Astrocyte of the cerebellum (primary cell): ENCODE data around the gene SAE1.
"Not testable (repeated sequence)": the region's sequence is repeated elsewhere in the genome, so short reads cannot be mapped to it uniquely, and the experiment has no call there.

Experiments used
- DNase-seq: peaks from one replicate; pipeline ENCODE4 v3.0.0-alpha.2; 2011; ENCODE audit warnings: low read depth
- H3K4me3 ChIP-seq: 2 replicates; pipeline ENCODE4 v1.5.1; 2011; ENCODE audit warnings: mild to moderate bottlenecking, low read depth, low read length, moderate library complexity
- CTCF ChIP-seq: IDR thresholded peaks from 2 replicates; pipeline ENCODE4 v1.5.1; 2012; ENCODE audit warnings: low read length, low read depth, moderate library complexity, mild to moderate bottlenecking; ENCODE audit errors: missing control alignments
- in situ Hi-C: cut with HindIII; loops from 2 replicates; pipeline ENCODE4 v1.10.0; 2017; ENCODE audit warnings: low sequenced_read_pairs

The SAE1 gene

GRCh38 chr19:47240996-47241918 lies 110.6 kb downstream of the SAE1 start:
- DNase-seq = no peak
- in situ Hi-C loops = no loop called here
- H3K4me3 ChIP-seq = no peak overlapping the region
- TF ChIP-seq CTCF = no peak

DNA sequence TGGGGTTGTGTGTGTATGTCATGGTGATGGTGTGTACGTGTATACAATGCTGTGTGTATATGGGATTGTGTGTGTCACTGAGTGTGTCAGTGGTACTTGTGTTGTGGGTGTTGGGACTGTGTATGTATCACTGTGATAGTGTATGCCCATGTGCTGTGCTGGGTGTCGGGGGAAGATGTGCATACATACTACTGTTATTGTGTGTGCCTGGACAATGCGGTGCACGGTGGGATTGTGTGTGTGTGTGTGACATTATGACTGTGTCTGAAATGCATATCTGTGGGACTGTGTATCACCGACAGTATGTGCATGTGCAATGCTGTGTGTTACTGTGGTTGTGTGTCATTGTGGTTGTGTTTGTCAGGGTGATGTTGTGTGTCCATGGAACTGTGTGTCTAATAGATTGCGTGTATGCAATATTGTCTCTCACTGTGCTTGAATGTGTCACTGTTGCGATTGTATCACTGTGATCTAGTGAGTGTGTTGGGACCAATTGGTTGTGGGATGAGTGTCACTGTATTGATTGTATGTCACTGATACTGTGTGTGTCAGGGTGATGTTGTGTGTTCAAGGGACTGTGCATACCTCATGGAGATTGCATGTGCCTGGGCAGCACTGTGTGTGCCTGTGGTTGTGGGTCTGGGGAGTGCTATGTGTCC lies 111.4 kb downstream of the SAE1 start:
- H3K4me3 ChIP-seq = no peak overlapping the region
- in situ Hi-C loops = no loop called here
- no peak for TF ChIP-seq CTCF
- DNase-seq = no peak

DNA sequence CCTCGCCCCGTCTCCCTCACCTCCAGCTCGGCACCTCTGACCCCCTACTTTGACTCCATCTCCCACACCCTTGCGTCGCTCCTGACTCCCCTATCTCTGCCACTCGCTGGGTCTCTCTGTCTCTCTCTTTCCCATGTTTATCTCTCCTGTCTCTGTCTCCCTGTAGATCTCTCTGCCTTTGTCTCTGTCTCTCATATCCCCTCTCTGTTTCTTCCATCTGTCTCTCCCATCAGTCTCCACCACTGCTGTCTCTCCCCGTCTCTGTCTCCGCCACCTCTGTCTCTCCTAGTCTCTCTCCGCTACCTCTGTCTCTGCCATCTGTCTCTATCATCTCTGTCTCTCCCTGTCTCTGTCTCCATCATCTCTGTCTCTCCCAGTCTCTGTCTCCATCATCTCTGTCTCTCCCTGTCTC lies 112.7 kb downstream of the SAE1 start:
- H3K4me3 ChIP-seq = peak overlapping the region; percentile 33
- TF ChIP-seq CTCF = no peak
- in situ Hi-C loops = no loop called here

DNA sequence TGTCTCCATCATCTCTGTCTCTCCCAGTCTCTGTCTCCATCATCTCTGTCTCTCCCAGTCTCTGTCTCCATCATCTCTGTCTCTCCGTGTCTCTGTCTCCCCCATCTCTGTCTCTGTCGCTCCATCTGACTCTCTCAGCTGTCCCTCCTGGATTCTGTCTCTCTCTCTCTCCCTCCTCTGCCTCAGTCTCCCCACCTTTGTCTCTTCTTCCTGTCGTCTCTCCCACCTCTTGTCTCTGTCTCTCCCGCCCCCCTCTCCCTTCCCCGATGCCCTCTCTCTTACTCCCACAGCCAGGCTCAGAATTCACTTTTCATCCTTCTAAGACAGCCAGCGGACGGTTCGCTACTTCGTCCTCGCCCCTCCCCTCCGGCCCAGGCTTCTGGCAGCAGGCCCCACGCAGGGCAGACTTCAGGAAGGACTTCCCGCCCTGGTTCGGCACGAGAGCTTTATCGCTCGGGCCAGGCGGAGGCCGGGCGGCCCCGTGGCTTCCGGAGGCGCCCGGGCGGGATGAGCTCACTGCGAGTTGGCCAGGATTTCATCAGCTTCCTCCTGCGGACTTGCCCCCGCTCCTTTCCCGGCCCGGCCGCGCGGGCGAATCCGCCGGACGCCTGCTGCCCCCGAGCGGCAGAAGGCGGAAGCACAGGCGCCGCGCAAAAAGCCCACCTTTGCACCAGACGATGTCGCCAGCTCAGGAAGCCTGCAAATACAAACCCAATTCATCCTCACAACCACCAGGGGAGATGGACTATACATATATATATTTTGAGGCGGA lies 113.3 kb downstream of the SAE1 start:
- in situ Hi-C loops = no loop called here

More for the DNA sequence above, 112.7 kb downstream of the SAE1 start:
- no peak for DNase-seq

DNA sequence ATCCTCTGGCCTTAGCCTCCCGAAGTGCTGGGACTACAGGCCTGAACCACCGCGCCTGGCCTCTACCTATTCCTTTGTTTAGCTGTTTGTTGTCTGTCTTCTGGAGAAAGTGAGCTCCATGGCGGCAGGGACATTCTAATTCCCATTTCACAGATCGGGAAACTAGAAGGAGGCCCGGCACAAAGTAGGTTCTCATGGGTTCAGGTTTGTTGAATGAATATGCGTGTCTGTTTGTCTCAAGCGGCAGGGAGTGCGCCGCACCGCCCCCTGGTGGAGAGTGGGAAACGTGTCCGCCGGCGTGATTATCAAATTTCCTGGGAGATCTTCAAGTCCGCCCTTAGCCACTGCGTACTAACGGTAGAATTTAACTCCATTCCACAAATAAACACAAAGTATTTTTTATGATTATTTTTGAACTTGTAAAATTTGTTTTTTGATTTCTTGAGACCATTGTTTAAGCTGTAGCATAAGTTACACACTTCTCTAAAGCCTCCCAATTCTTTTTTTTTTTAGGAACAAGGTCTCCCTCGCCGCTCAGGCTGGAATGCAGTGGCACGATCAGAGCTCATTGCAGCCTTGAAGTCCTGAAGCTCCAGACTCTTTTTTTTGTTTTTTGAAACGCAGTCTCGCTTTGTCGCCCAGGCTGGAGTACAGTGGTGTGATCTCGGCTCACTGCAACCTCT lies 116.8 kb downstream of the SAE1 start:
- TF ChIP-seq CTCF = peak; percentile 91
- in situ Hi-C loops = no loop called here
- no peak overlapping the region for H3K4me3 ChIP-seq
- peak; percentile 56 for DNase-seq

More for the DNA sequence above, 113.3 kb downstream of the SAE1 start:
- peak; percentile 92 for TF ChIP-seq CTCF
- H3K4me3 ChIP-seq = peak overlapping the region; percentile 33
- peak; percentile 86 for DNase-seq

DNA sequence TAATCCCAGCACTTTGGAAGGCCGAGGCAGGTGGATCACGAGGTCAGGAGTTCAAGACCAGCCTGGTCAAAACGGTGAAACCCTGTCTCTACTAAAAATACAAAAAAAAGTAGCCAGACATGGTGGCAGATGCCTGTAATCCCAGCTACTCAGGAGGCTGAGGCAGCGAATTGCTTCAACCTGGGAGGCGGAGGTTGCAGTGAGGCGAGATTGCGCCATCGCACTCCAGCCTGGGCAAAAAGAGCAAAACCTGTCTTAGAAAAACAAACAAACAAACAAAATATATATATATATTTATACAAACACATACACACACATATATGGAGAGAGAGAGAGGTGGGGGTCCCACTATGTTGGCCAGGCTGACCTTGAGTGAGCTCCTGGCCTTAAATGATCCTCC lies 122.4 kb downstream of the SAE1 start:
- in situ Hi-C loops, DNase-seq, H3K4me3 ChIP-seq: not testable (repeated sequence)
